Nephron (organoid): ENCODE data around the gene CEP41.
A peak's percentile ranks its signal among the peaks of the same experiment; 100 is the strongest.

Source experiments
- H3K27ac Mint-ChIP-seq, 3 experiments: 2 replicates each; pipeline ENCODE4 v1.8.0; 2020; ENCODE audit warnings: mixed read lengths in 3 of 3, mild to moderate bottlenecking in 2 of 3, moderate library complexity in 1 of 3
- H3K27me3 Mint-ChIP-seq: 2 replicates; pipeline ENCODE4 v1.8.0; 2021; ENCODE audit warnings: low read depth, mild to moderate bottlenecking, moderate library complexity, mixed read lengths
- H3K36me3 Mint-ChIP-seq: 2 replicates; pipeline ENCODE4 v1.8.0; 2020; ENCODE audit warnings: low read depth, mixed read lengths
- H3K4me1 Mint-ChIP-seq: 2 replicates; pipeline ENCODE4 v1.8.0; 2020; ENCODE audit warnings: mixed read lengths
- H3K4me3 Mint-ChIP-seq, 3 experiments: 2 replicates each; pipeline ENCODE4 v1.8.0; 2020; ENCODE audit warnings: mild to moderate bottlenecking in 3 of 3, mixed read lengths in 3 of 3, moderate library complexity in 2 of 3
- H3K9me3 Mint-ChIP-seq: 2 replicates; pipeline ENCODE4 v1.8.0; 2020; ENCODE audit warnings: mixed read lengths
- CTCF ChIP-seq, 3 experiments: fragments of 200-600 bp; sonication (generic); IDR thresholded peaks; one replicate each; pipeline ENCODE4 v1.5.0; 2021; ENCODE audit warnings: antibody characterized with exemption in 3 of 3; ENCODE audit not compliant: unreplicated experiment in 3 of 3

Gene CEP41

GRCh38 chr7:130371046-130371445 is 69.8 kb downstream of the CEP41 start:
- Mint-ChIP-seq H3K9me3 (peaks cover 8% of the 10 kb centered on the region), H3K36me3 (peaks cover 3% of the 10 kb centered on the region), H3K27me3 (no peaks in the 10 kb centered on the region), H3K27ac (peak overlapping the region; percentile 98 to 100 (median 99)), H3K4me1 (peaks cover 84% of the 10 kb centered on the region), H3K4me3 (no peak overlapping the region)
- TF ChIP-seq CTCF (IDR thresholded peaks at IDR 0.05; ENCODE audit: unreplicated experiment in 3 of 3), result no peak

- H3K9me3 Mint-ChIP-seq, result peaks cover 4% of the 10 kb centered on the region
- H3K27me3 Mint-ChIP-seq, result no peaks in the 10 kb centered on the region
- peaks cover 3% of the 10 kb centered on the region for H3K36me3 Mint-ChIP-seq
- H3K4me1 Mint-ChIP-seq, result peaks cover 92% of the 10 kb centered on the region
- peak overlapping the region; percentile 98 to 100 (median 99) for H3K27ac Mint-ChIP-seq
- no peak for TF ChIP-seq CTCF (IDR thresholded peaks at IDR 0.05; ENCODE audit: unreplicated experiment in 3 of 3)
- peak overlapping the region in 2 of 3 experiments; percentile 2 to 20 for H3K4me3 Mint-ChIP-seq
Observed at GRCh38 chr7:130369831-130370550, 70.8 kb downstream of the CEP41 start.

- Mint-ChIP-seq H3K27ac (peak overlapping the region; percentile 98 to 100 (median 99)), H3K4me3 (peak overlapping the region in 2 of 3 experiments; percentile 20 to 25), H3K9me3 (peaks cover 4% of the 10 kb centered on the region), H3K4me1 (peaks cover 88% of the 10 kb centered on the region), H3K27me3 (no peaks in the 10 kb centered on the region), H3K36me3 (peaks cover 3% of the 10 kb centered on the region)
- no peak for TF ChIP-seq CTCF (IDR thresholded peaks at IDR 0.05; ENCODE audit: unreplicated experiment in 3 of 3)
Observed at GRCh38 chr7:130369110-130369711, 71.6 kb downstream of the CEP41 start.

GRCh38 chr7:130367836-130368746 is 72.7 kb downstream of the CEP41 start:
- TF ChIP-seq CTCF (IDR thresholded peaks at IDR 0.05; ENCODE audit: unreplicated experiment in 3 of 3), result no peak
- Mint-ChIP-seq H3K36me3 (peaks cover 3% of the 10 kb centered on the region), H3K27me3 (no peaks in the 10 kb centered on the region), H3K27ac (peak overlapping the region; percentile 98 to 100 (median 99)), H3K4me1 (peaks cover 84% of the 10 kb centered on the region), H3K4me3 (no peak overlapping the region), H3K9me3 (peaks cover 4% of the 10 kb centered on the region)

- Mint-ChIP-seq H3K27me3 (no peaks in the 10 kb centered on the region), H3K4me1 (peaks cover 80% of the 10 kb centered on the region), H3K27ac (peak overlapping the region; percentile 93 to 99 (median 94)), H3K36me3 (peaks cover 3% of the 10 kb centered on the region), H3K4me3 (peak overlapping the region in 1 of 3 experiments; percentile 49), H3K9me3 (peaks cover 4% of the 10 kb centered on the region)
- TF ChIP-seq CTCF (IDR thresholded peaks at IDR 0.05; ENCODE audit: unreplicated experiment in 3 of 3), result no peak
Observed at GRCh38 chr7:130367088-130367755, 73.6 kb downstream of the CEP41 start.
